H9 (cell line): Measurements from ENCODE around the gene ARHGAP15. TPM values are rescaled to one million over a fixed set of nuclear protein-coding genes. Genes with fewer than 3 reads are reported as not detected.

Source experiments
- DNase-seq: peaks from one replicate; pipeline ENCODE4 v3.0.0-alpha.2; 2017
- H2AFZ ChIP-seq: one replicate; pipeline ENCODE4 v1.6.1; 2013; ENCODE audit warnings: mild to moderate bottlenecking, low read length, control low read depth, moderate library complexity
- H2AK5ac ChIP-seq: 2 replicates; pipeline ENCODE4 v1.6.1; 2013; ENCODE audit warnings: low read length, control low read depth, mixed read lengths; ENCODE audit not compliant: insufficient read length
- H2BK120ac ChIP-seq: one replicate; pipeline ENCODE4 v1.6.1; 2013; ENCODE audit warnings: low read depth, mild to moderate bottlenecking, low read length, control low read depth, inconsistent platforms; ENCODE audit not compliant: poor library complexity, severe bottlenecking
- H2BK12ac ChIP-seq: 2 replicates; pipeline ENCODE4 v1.6.1; 2013; ENCODE audit warnings: low read length, control low read depth, mixed read lengths, low read depth; ENCODE audit not compliant: insufficient read length
- H2BK15ac ChIP-seq: 2 replicates; pipeline ENCODE4 v1.6.1; 2013; ENCODE audit warnings: low read depth, low read length, control low read depth
- H2BK20ac ChIP-seq: one replicate; pipeline ENCODE4 v1.6.1; 2013; ENCODE audit warnings: low read depth, mild to moderate bottlenecking, low read length, control low read depth, inconsistent platforms; ENCODE audit not compliant: poor library complexity, severe bottlenecking
- H2BK5ac ChIP-seq: 2 replicates; pipeline ENCODE4 v1.6.1; 2013; ENCODE audit warnings: low read length, control low read depth, mixed read lengths; ENCODE audit not compliant: insufficient read length
- H3K14ac ChIP-seq: 2 replicates; pipeline ENCODE4 v1.6.1; 2013; ENCODE audit warnings: low read length, control low read depth; ENCODE audit not compliant: insufficient read depth
- H3K18ac ChIP-seq: 2 replicates; pipeline ENCODE4 v1.6.1; 2013; ENCODE audit warnings: low read depth, mild to moderate bottlenecking, mixed read lengths, low read length, control low read depth; ENCODE audit not compliant: insufficient read length
- H3K23ac ChIP-seq: 2 replicates; pipeline ENCODE4 v1.6.1; 2013; ENCODE audit warnings: low read length, control low read depth, mixed read lengths, low read depth; ENCODE audit not compliant: insufficient read length
- H3K23me2 ChIP-seq: 2 replicates; pipeline ENCODE4 v1.6.1; 2013; ENCODE audit warnings: low read depth, mild to moderate bottlenecking, mixed read lengths, low read length, control low read depth; ENCODE audit not compliant: insufficient read length, poor library complexity, severe bottlenecking
- H3K27ac ChIP-seq: 2 replicates; pipeline ENCODE4 v1.5.1; 2013; ENCODE audit warnings: low read length, control low read depth, mixed read lengths, low read depth; ENCODE audit not compliant: insufficient read length
- H3K27me3 ChIP-seq: 2 replicates; pipeline ENCODE4 v1.6.1; 2013; ENCODE audit warnings: low read length, control low read depth, inconsistent platforms; ENCODE audit not compliant: insufficient read depth
- H3K4ac ChIP-seq: 2 replicates; pipeline ENCODE4 v1.6.1; 2013; ENCODE audit warnings: low read depth, mild to moderate bottlenecking, control low read depth, inconsistent platforms, low read length, moderate library complexity
- H3K4me1 ChIP-seq: 2 replicates; pipeline ENCODE4 v1.6.1; 2013; ENCODE audit warnings: low read length, control low read depth, inconsistent platforms; ENCODE audit not compliant: insufficient read depth
- H3K4me2 ChIP-seq: 2 replicates; pipeline ENCODE4 v1.6.1; 2013; ENCODE audit warnings: low read length, control low read depth, mixed read lengths; ENCODE audit not compliant: insufficient read length, insufficient read depth
- H3K56ac ChIP-seq: 2 replicates; pipeline ENCODE4 v1.6.1; 2013; ENCODE audit warnings: low read depth, mild to moderate bottlenecking, mixed read lengths, low read length, control low read depth; ENCODE audit not compliant: insufficient read length
- H3K79me1 ChIP-seq: 2 replicates; pipeline ENCODE4 v1.6.1; 2013; ENCODE audit warnings: low read depth, mild to moderate bottlenecking, moderate library complexity, low read length, control low read depth, inconsistent platforms; ENCODE audit not compliant: insufficient read depth, poor library complexity, severe bottlenecking
- H3K79me2 ChIP-seq: 2 replicates; pipeline ENCODE4 v1.6.1; 2013; ENCODE audit warnings: low read length, control low read depth, inconsistent platforms; ENCODE audit not compliant: insufficient read depth
- H3K9ac ChIP-seq: 2 replicates; pipeline ENCODE4 v1.6.1; 2013; ENCODE audit warnings: low read length, control low read depth, mixed read lengths; ENCODE audit not compliant: insufficient read length; ENCODE audit errors: extremely low read depth
- H3K9me3 ChIP-seq: one replicate; pipeline ENCODE4 v1.6.1; 2013; ENCODE audit warnings: low read depth, low read length, inconsistent platforms; ENCODE audit not compliant: control insufficient read depth
- H3T11ph ChIP-seq: one replicate; pipeline ENCODE4 v1.6.1; 2013; ENCODE audit warnings: mild to moderate bottlenecking, low read length, control low read depth, inconsistent platforms
- H4K20me1 ChIP-seq: one replicate; pipeline ENCODE4 v1.6.1; 2013; ENCODE audit not compliant: control insufficient read depth, insufficient read length, insufficient read depth
- H4K5ac ChIP-seq: 2 replicates; pipeline ENCODE4 v1.6.1; 2013; ENCODE audit warnings: low read depth, mild to moderate bottlenecking, mixed read lengths, low read length, control low read depth; ENCODE audit not compliant: insufficient read length
- H4K8ac ChIP-seq: replicated peaks from 2 replicates; pipeline ENCODE4 v1.6.1; 2013; ENCODE audit warnings: low read length, control low read depth, mixed read lengths, low read depth; ENCODE audit not compliant: insufficient read length
- H4K91ac ChIP-seq: 2 replicates; pipeline ENCODE4 v1.6.1; 2013; ENCODE audit warnings: low read depth, mild to moderate bottlenecking, moderate library complexity, mixed read lengths, low read length, control low read depth; ENCODE audit not compliant: insufficient read length
- H3K27ac Mint-ChIP-seq, 3 experiments: 2 replicates in 2 of 3; 3 replicates in 1 of 3; pipeline ENCODE4 v1.8.0; 2020 to 2021; ENCODE audit warnings: mixed read lengths in 3 of 3, mild to moderate bottlenecking in 1 of 3, moderate library complexity in 1 of 3
- H3K27me3 Mint-ChIP-seq: 2 replicates; pipeline ENCODE4 v1.8.0; 2021; ENCODE audit warnings: low read depth, mild to moderate bottlenecking, moderate library complexity, mixed read lengths
- H3K36me3 Mint-ChIP-seq, 3 experiments: 2 replicates in 2 of 3; 3 replicates in 1 of 3; pipeline ENCODE4 v1.8.0; 2020 to 2021; ENCODE audit warnings: low read depth in 3 of 3, mixed read lengths in 3 of 3; ENCODE audit not compliant: insufficient read depth in 1 of 3
- H3K4me1 Mint-ChIP-seq, 2 experiments: 2 replicates each; pipeline ENCODE4 v1.8.0; 2020; ENCODE audit warnings: mixed read lengths in 2 of 2
- H3K4me3 Mint-ChIP-seq, 2 experiments: 2 replicates in 1 of 2; 3 replicates in 1 of 2; pipeline ENCODE4 v1.8.0; 2020 to 2021; ENCODE audit warnings: mild to moderate bottlenecking in 2 of 2, mixed read lengths in 2 of 2, moderate library complexity in 1 of 2
- H3K9me3 Mint-ChIP-seq, 2 experiments: 2 replicates in 1 of 2; 3 replicates in 1 of 2; pipeline ENCODE4 v1.8.0; 2020; ENCODE audit warnings: mild to moderate bottlenecking in 2 of 2, mixed read lengths in 2 of 2, moderate library complexity in 1 of 2
- total RNA-seq: library from RNA; stranded (reverse); gene quantifications from 2 replicates; pipeline ENCODE4 v1.2.1, GENCODE V29; 2021
- TF ChIP-seq, protein P1 (sequence below): fragments of 200-600 bp; sonication (generic); conservative IDR thresholded peaks from 3 replicates; pipeline ENCODE4 v1.8.0; 2021; ENCODE audit warnings: antibody characterized with exemption, mild to moderate bottlenecking

The ARHGAP15 gene
- total RNA-seq, 1 experiment from 2014 or later: not detected

GRCh38 chr2:143675021-143675420 is 545.8 kb downstream of the ARHGAP15 start:
- TF ChIP-seq, protein P1, sequence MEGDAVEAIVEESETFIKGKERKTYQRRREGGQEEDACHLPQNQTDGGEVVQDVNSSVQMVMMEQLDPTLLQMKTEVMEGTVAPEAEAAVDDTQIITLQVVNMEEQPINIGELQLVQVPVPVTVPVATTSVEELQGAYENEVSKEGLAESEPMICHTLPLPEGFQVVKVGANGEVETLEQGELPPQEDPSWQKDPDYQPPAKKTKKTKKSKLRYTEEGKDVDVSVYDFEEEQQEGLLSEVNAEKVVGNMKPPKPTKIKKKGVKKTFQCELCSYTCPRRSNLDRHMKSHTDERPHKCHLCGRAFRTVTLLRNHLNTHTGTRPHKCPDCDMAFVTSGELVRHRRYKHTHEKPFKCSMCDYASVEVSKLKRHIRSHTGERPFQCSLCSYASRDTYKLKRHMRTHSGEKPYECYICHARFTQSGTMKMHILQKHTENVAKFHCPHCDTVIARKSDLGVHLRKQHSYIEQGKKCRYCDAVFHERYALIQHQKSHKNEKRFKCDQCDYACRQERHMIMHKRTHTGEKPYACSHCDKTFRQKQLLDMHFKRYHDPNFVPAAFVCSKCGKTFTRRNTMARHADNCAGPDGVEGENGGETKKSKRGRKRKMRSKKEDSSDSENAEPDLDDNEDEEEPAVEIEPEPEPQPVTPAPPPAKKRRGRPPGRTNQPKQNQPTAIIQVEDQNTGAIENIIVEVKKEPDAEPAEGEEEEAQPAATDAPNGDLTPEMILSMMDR: no peak
- no peaks in the 10 kb centered on the region for H3K36me3 Mint-ChIP-seq

More at GRCh38 chr2:143675021-143675420, 545.8 kb downstream of the ARHGAP15 start:
- Mint-ChIP-seq H3K27ac (no peak overlapping the region), H3K4me1 (no peaks in the 10 kb centered on the region), H3K4me3 (no peak overlapping the region), H3K27me3 (no peaks in the 10 kb centered on the region), H3K9me3 (no peaks in the 10 kb centered on the region)
- H3K9me3 ChIP-seq: no peaks in the 10 kb centered on the region
- no peak overlapping the region for H2AFZ ChIP-seq
- no peaks in the 10 kb centered on the region for H3K79me1 ChIP-seq
- no peak overlapping the region for H3K4ac ChIP-seq
- no peaks in the 10 kb centered on the region for H3K27me3 ChIP-seq
- no peaks in the 10 kb centered on the region for H3K79me2 ChIP-seq
- H4K5ac ChIP-seq: no peak overlapping the region
- DNase-seq: no peak
- H3K56ac ChIP-seq: no peak overlapping the region
- no peak overlapping the region for H4K91ac ChIP-seq
- no peak overlapping the region for H3K27ac ChIP-seq
- no peak overlapping the region for H2BK15ac ChIP-seq
- no peak overlapping the region for H2BK12ac ChIP-seq
- H2AK5ac ChIP-seq: no peak overlapping the region
- H2BK120ac ChIP-seq: no peak overlapping the region
- H3T11ph ChIP-seq: no peak overlapping the region
- H4K20me1 ChIP-seq: no peaks in the 10 kb centered on the region
- no peaks in the 10 kb centered on the region for H3K23me2 ChIP-seq
- H3K9ac ChIP-seq: no peak overlapping the region
- H3K14ac ChIP-seq: no peak overlapping the region
- no peak overlapping the region for H4K8ac ChIP-seq
- H3K4me2 ChIP-seq: no peak overlapping the region
- no peaks in the 10 kb centered on the region for H3K4me1 ChIP-seq
- H2BK5ac ChIP-seq: no peak overlapping the region
- no peak overlapping the region for H3K23ac ChIP-seq
- no peak overlapping the region for H2BK20ac ChIP-seq
- H3K18ac ChIP-seq: no peak overlapping the region
